ENCODE measurements around the gene PCGF1. TPM values are rescaled to one million over a fixed set of nuclear protein-coding genes. Genes with fewer than 3 reads are reported as not detected.
A peak's percentile ranks its signal among the peaks of the same experiment; 100 is the strongest.

The PCGF1 gene
- total and polyA plus RNA-seq, 2 of the 13 experiments (the other 11 are each of a cell fraction or from before 2014, with no cell fraction given) = 20.4 to 22.6 TPM

- TF ChIP-seq ZNF414 (CRISPR knock-in tag; IDR thresholded peaks at IDR 0.05) = peak; percentile 96
- no peak for TF ChIP-seq ZUFSP (CRISPR knock-in tag; IDR thresholded peaks at IDR 0.05; ENCODE audit: borderline replicate concordance)
- no peak for TF ChIP-seq ZNF720 (CRISPR knock-in tag; IDR thresholded peaks at IDR 0.05)
- no peak for TF ChIP-seq DBP (CRISPR knock-in tag; IDR thresholded peaks at IDR 0.05; ENCODE audit: not compliant biosample characterization)
- peak; percentile 93; the same call in 1 of the 2 replicates for TF ChIP-seq ZFP82 (CRISPR knock-in tag; IDR thresholded peaks at IDR 0.05; ENCODE audit: borderline replicate concordance)
- TF ChIP-seq MNT (IDR thresholded peaks at IDR 0.05) = no peak; the same call in 1 of the 2 replicates
- TF ChIP-seq ZNF263 (CRISPR knock-in tag; IDR thresholded peaks at IDR 0.05) = peak; percentile 95
- TF ChIP-seq ZNF207 (IDR thresholded peaks at IDR 0.05; ENCODE audit: borderline replicate concordance) = no peak
- TF ChIP-seq LRRFIP1 (CRISPR knock-in tag; conservative IDR thresholded peaks at IDR 0.05) = no peak
- TF ChIP-seq GTF2F1 (IDR thresholded peaks at IDR 0.05; ENCODE audit: low read length) = 0 out of 2 replicates have a peak, but pooled peaks have one; percentile 52
- TF ChIP-seq IRF9 (CRISPR knock-in tag; IDR thresholded peaks at IDR 0.05; ENCODE audit: borderline replicate concordance) = no peak; the same call in 1 of the 2 replicates
- TF ChIP-seq HMG20A (CRISPR knock-in tag; IDR thresholded peaks at IDR 0.05; ENCODE audit: borderline replicate concordance) = 0 out of 2 replicates have a peak, but pooled peaks have one; percentile 6
- TF ChIP-seq KMT2B (CRISPR knock-in tag; IDR thresholded peaks at IDR 0.05) = peak; percentile 88
- TF ChIP-seq ZKSCAN8 (CRISPR knock-in tag; IDR thresholded peaks at IDR 0.05; ENCODE audit: borderline replicate concordance) = peak; percentile 55
- no peak for TF ChIP-seq ZNF251 (CRISPR knock-in tag; IDR thresholded peaks at IDR 0.05)
- TF ChIP-seq GATAD1 (CRISPR knock-in tag; IDR thresholded peaks at IDR 0.05) = peak; percentile 99
- TF ChIP-seq CHCHD3 (CRISPR knock-in tag; IDR thresholded peaks at IDR 0.05) = no peak
- no peak; the same call in 1 of the 2 replicates for TF ChIP-seq NRL (CRISPR knock-in tag; IDR thresholded peaks at IDR 0.05; ENCODE audit: borderline replicate concordance)
- peak; percentile 61 for TF ChIP-seq RXRB (CRISPR knock-in tag; IDR thresholded peaks at IDR 0.05; ENCODE audit: borderline replicate concordance)
- no peak for TF ChIP-seq CC2D1A (CRISPR knock-in tag; IDR thresholded peaks at IDR 0.05)
Measured at GRCh38 chr2:74482801-74483674, 24.5 kb downstream of the PCGF1 start, which contains the start of the genes CCDC142 and TTC31 (continued).
